GM12864 (cell line): ENCODE data around the gene PRRC2C.
"Not testable (repeated sequence)": the region's sequence is repeated elsewhere in the genome, so short reads cannot be mapped to it uniquely, and the experiment has no call there.

Experiments used
- DNase-seq: peaks from one replicate; pipeline ENCODE4 v3.0.0-alpha.2; 2011; ENCODE audit warnings: low read depth
- H3K4me3 ChIP-seq: 2 replicates; pipeline ENCODE4 v1.5.1; 2011; ENCODE audit warnings: mild to moderate bottlenecking, low read depth, low read length, control low read depth
- CTCF ChIP-seq: IDR thresholded peaks from 2 replicates; pipeline ENCODE4 v1.5.1; 2011; ENCODE audit warnings: low read depth, mild to moderate bottlenecking, moderate library complexity, low read length, control low read depth, inconsistent platforms; ENCODE audit errors: missing control alignments

PRRC2C gene

DNA sequence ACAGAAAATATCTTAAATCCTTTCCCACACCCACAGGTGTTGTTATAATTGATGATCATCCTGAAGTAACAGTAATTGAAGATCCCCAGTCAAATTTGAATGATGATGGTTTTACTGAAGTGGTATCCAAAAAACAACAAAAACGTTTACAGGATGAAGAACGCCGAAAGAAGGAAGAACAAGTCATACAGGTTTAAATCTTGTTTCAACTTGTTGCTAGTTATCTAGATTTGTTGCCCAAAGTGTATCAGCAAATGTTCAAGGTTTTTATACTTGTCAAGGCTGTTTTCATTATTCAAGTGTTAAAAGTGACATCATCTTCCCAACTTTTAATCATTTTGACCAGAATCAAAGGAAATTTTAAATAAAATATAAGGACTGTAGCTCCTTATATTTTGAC, 64.7 kb downstream of the PRRC2C start:
- TF ChIP-seq CTCF: no peak
- H3K4me3 ChIP-seq: no peak overlapping the region
- DNase-seq: no peak

DNA sequence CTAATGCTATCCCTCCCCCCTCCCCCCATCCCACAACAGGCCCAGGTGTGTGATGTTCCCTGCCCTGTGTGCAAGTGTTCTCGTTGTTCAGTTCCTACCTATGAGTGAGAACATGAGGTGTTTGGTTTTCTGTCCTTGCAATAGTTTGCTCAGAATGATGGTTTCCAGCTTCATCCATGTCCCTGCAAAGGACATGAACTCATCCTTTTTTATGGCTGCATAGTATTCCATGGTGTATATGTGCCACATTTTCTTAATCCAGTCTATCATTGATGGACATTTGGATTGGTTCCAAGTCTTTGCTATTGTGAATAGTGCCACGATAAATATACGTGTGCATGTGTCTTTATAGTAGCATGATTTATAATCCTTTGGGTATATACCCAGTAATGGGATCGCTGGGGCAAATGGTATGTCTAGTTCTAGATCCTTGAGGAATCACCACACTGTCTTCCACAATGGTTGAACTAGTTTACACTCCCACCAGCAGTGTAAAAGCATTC, 65.3 kb downstream of the PRRC2C start:
- DNase-seq, H3K4me3 ChIP-seq: not testable (repeated sequence)

DNA sequence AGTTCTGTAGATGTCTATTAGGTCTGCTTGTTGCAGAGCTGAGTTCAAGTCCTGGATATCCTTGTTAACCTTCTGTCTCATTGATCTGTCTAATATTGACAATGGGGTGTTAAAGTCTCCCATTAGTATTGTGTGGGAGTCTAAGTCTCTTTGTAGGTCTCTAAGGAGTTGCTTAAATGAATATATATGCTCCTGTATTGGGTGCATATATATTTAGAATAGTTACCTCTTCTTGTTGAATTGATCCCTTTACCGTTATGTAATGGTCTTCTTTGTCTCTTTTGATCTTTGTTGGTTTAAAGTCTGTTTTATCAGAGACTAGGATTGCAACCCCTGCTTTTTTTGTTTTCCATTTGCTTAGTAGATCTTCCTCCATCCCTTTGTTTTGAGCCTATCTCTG, 68.6 kb downstream of the PRRC2C start:
- DNase-seq: not testable (repeated sequence)

GRCh38 chr1:171563675-171564074, 78.3 kb downstream of the PRRC2C start:
- DNase-seq: no peak
- H3K4me3 ChIP-seq: no peak overlapping the region
- TF ChIP-seq CTCF: no peak

More for the DNA sequence above, 68.6 kb downstream of the PRRC2C start:
- not testable (repeated sequence) for H3K4me3 ChIP-seq

- no peak for DNase-seq
- TF ChIP-seq CTCF: no peak
- H3K4me3 ChIP-seq: no peak overlapping the region
Measured at GRCh38 chr1:171566467-171566866, 81.1 kb downstream of the PRRC2C start.

GRCh38 chr1:171570295-171570694, 85.0 kb downstream of the PRRC2C start:
- no peak for TF ChIP-seq CTCF
- DNase-seq: no peak
- H3K4me3 ChIP-seq: no peak overlapping the region

GRCh38 chr1:171576144-171576543, 90.8 kb downstream of the PRRC2C start:
- H3K4me3 ChIP-seq: no peak overlapping the region
- TF ChIP-seq CTCF: no peak
- DNase-seq: no peak

DNA sequence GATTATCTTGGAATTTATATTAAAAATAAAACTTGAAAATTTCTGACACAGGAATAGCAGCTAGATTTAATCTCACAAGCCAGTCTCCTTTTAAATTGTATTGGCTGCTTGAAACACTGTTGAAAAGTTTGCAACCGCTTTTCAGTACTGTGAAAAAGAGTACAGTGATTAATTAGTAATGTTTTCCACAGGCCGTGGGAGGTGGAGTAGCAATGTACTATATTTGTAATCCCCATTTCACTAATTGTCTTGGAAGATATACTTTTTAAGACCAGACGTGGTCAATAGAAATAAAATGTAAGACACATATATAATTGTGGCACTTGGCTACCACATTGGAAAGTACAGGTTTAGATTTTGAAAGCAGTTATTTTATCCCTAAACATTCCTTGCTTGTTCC, 95.9 kb downstream of the PRRC2C start:
- no peak overlapping the region for H3K4me3 ChIP-seq
- TF ChIP-seq CTCF: no peak
- DNase-seq: no peak
